Measurements from ENCODE around the gene FLNB.

- TF ChIP-seq, protein P1, sequence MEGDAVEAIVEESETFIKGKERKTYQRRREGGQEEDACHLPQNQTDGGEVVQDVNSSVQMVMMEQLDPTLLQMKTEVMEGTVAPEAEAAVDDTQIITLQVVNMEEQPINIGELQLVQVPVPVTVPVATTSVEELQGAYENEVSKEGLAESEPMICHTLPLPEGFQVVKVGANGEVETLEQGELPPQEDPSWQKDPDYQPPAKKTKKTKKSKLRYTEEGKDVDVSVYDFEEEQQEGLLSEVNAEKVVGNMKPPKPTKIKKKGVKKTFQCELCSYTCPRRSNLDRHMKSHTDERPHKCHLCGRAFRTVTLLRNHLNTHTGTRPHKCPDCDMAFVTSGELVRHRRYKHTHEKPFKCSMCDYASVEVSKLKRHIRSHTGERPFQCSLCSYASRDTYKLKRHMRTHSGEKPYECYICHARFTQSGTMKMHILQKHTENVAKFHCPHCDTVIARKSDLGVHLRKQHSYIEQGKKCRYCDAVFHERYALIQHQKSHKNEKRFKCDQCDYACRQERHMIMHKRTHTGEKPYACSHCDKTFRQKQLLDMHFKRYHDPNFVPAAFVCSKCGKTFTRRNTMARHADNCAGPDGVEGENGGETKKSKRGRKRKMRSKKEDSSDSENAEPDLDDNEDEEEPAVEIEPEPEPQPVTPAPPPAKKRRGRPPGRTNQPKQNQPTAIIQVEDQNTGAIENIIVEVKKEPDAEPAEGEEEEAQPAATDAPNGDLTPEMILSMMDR (tag by site-specific recombination; IDR thresholded peaks at IDR 0.05) = no peak
- TF ChIP-seq REPIN1 (tag by site-specific recombination; IDR thresholded peaks at IDR 0.05; ENCODE audit: low read depth) (no peak), ZNF76 (tag by site-specific recombination; IDR thresholded peaks at IDR 0.05; ENCODE audit: borderline replicate concordance, low read depth) (no peak), ZNF121 (tag by site-specific recombination; IDR thresholded peaks at IDR 0.05) (no peak), ZNF155 (tag by site-specific recombination; IDR thresholded peaks at IDR 0.05) (no peak), HOXA7 (CRISPR knock-in tag; IDR thresholded peaks at IDR 0.05; ENCODE audit: borderline replicate concordance) (no peak), ZNF510 (tag by site-specific recombination; IDR thresholded peaks at IDR 0.05; ENCODE audit: insufficient replicate concordance) (no peak)
- TF ChIP-seq, protein P2, sequence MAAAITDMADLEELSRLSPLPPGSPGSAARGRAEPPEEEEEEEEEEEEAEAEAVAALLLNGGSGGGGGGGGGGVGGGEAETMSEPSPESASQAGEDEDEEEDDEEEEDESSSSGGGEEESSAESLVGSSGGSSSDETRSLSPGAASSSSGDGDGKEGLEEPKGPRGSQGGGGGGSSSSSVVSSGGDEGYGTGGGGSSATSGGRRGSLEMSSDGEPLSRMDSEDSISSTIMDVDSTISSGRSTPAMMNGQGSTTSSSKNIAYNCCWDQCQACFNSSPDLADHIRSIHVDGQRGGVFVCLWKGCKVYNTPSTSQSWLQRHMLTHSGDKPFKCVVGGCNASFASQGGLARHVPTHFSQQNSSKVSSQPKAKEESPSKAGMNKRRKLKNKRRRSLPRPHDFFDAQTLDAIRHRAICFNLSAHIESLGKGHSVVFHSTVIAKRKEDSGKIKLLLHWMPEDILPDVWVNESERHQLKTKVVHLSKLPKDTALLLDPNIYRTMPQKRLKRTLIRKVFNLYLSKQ (tag by site-specific recombination; IDR thresholded peaks at IDR 0.05; ENCODE audit: borderline replicate concordance) = no peak
- TF ChIP-seq, protein P3, sequence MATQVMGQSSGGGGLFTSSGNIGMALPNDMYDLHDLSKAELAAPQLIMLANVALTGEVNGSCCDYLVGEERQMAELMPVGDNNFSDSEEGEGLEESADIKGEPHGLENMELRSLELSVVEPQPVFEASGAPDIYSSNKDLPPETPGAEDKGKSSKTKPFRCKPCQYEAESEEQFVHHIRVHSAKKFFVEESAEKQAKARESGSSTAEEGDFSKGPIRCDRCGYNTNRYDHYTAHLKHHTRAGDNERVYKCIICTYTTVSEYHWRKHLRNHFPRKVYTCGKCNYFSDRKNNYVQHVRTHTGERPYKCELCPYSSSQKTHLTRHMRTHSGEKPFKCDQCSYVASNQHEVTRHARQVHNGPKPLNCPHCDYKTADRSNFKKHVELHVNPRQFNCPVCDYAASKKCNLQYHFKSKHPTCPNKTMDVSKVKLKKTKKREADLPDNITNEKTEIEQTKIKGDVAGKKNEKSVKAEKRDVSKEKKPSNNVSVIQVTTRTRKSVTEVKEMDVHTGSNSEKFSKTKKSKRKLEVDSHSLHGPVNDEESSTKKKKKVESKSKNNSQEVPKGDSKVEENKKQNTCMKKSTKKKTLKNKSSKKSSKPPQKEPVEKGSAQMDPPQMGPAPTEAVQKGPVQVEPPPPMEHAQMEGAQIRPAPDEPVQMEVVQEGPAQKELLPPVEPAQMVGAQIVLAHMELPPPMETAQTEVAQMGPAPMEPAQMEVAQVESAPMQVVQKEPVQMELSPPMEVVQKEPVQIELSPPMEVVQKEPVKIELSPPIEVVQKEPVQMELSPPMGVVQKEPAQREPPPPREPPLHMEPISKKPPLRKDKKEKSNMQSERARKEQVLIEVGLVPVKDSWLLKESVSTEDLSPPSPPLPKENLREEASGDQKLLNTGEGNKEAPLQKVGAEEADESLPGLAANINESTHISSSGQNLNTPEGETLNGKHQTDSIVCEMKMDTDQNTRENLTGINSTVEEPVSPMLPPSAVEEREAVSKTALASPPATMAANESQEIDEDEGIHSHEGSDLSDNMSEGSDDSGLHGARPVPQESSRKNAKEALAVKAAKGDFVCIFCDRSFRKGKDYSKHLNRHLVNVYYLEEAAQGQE (tag by site-specific recombination; IDR thresholded peaks at IDR 0.05) = no peak
These were observed 172.8 kb downstream of the FLNB start for GRCh38 chr3:58180940-58181587.

Measured in HEK293 (cell line).